ENCODE measurements around the gene L3MBTL3. TPM values are rescaled to one million over a fixed set of nuclear protein-coding genes. Genes with fewer than 3 reads are reported as not detected.

The L3MBTL3 gene
- total RNA-seq, 1 experiment from 2014 or later = 4.7 TPM

DNA sequence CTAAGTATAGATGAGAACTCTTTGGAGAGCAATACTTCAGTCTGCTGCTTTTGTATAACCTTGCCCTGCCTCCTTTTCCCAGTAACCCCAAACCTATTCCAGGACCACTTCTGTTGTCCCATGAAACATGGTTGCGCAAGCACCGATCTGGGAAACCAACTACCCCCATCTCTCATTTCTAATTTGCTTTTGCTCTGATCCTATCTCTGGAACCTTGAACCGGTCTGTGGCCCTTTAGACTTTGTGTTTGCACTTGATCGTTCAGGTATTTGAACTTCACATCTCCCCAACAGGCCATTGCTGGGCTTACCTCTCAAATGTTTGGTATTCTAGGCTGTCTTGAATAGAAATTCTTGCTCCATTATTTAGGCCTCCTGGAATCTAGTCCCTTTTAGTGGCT, 25.0 kb downstream of the L3MBTL3 start:
- H3K14ac ChIP-seq (ENCODE audit: insufficient read depth, low read length) = no peak overlapping the region
- no peaks in the 10 kb centered on the region; a peak in 1 of 7 replicates for H3K36me3 Mint-ChIP-seq (ENCODE audit: insufficient read depth in 1 of 3, low read depth in 3 of 3)
- H3K79me2 ChIP-seq (ENCODE audit: insufficient read depth, low read length) = no peaks in the 10 kb centered on the region
- TF ChIP-seq, protein P1, sequence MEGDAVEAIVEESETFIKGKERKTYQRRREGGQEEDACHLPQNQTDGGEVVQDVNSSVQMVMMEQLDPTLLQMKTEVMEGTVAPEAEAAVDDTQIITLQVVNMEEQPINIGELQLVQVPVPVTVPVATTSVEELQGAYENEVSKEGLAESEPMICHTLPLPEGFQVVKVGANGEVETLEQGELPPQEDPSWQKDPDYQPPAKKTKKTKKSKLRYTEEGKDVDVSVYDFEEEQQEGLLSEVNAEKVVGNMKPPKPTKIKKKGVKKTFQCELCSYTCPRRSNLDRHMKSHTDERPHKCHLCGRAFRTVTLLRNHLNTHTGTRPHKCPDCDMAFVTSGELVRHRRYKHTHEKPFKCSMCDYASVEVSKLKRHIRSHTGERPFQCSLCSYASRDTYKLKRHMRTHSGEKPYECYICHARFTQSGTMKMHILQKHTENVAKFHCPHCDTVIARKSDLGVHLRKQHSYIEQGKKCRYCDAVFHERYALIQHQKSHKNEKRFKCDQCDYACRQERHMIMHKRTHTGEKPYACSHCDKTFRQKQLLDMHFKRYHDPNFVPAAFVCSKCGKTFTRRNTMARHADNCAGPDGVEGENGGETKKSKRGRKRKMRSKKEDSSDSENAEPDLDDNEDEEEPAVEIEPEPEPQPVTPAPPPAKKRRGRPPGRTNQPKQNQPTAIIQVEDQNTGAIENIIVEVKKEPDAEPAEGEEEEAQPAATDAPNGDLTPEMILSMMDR (conservative IDR thresholded peaks at IDR 0.05) = no peak
- peaks cover 15 to 17% of the 10 kb centered on the region in 2 experiments for H3K4me1 Mint-ChIP-seq
- H3K4ac ChIP-seq (ENCODE audit: low read depth, low read length) = no peak overlapping the region
- H3K27ac ChIP-seq (ENCODE audit: insufficient read length, low read depth, low read length) = no peak overlapping the region
- no peak overlapping the region for H4K5ac ChIP-seq (ENCODE audit: insufficient read length, low read depth, low read length)
- no peaks in the 10 kb centered on the region for H3K79me1 ChIP-seq (ENCODE audit: insufficient read depth, low read depth, low read length, poor library complexity, severe bottlenecking)
- no peaks in the 10 kb centered on the region for H3K27me3 Mint-ChIP-seq (ENCODE audit: low read depth)
- H3K18ac ChIP-seq (ENCODE audit: insufficient read length, low read depth, low read length) = no peak overlapping the region
- H3K4me3 Mint-ChIP-seq = no peak overlapping the region
- no peaks in the 10 kb centered on the region for H3K9me3 ChIP-seq (ENCODE audit: control insufficient read depth, low read depth, low read length)
- no peaks in the 10 kb centered on the region for H3K9me3 Mint-ChIP-seq
- no peak for DNase-seq
- no peak overlapping the region for H3K56ac ChIP-seq (ENCODE audit: insufficient read length, low read depth, low read length)
- no peak overlapping the region for H3K23ac ChIP-seq (ENCODE audit: insufficient read length, low read depth, low read length)
- no peak overlapping the region for H3K9ac ChIP-seq (ENCODE audit: extremely low read depth, insufficient read length, low read length)
- no peak overlapping the region for H2BK15ac ChIP-seq (ENCODE audit: low read depth, low read length)
- H2BK12ac ChIP-seq (ENCODE audit: insufficient read length, low read depth, low read length) = no peak overlapping the region
- H4K8ac ChIP-seq (replicated peaks; ENCODE audit: insufficient read length, low read depth, low read length) = no peak overlapping the region
- no peak overlapping the region for H2BK120ac ChIP-seq (ENCODE audit: low read depth, low read length, poor library complexity, severe bottlenecking)
- no peak overlapping the region for H3T11ph ChIP-seq (ENCODE audit: low read length)
- no peak overlapping the region for H2BK20ac ChIP-seq (ENCODE audit: low read depth, low read length, poor library complexity, severe bottlenecking)
- no peaks in the 10 kb centered on the region for H3K27me3 ChIP-seq (ENCODE audit: insufficient read depth, low read length)
- no CpG with 5 or more reads among the region's 4 CpGs for WGBS (ENCODE audit: extremely low coverage, insufficient read length, low lambda C conversion rate)
- no peak overlapping the region for H4K91ac ChIP-seq (ENCODE audit: insufficient read length, low read depth, low read length)
- no peak overlapping the region for H3K4me2 ChIP-seq (ENCODE audit: insufficient read depth, insufficient read length, low read length)
- H2AFZ ChIP-seq (ENCODE audit: low read length) = no peak overlapping the region
- H4K20me1 ChIP-seq (ENCODE audit: control insufficient read depth, insufficient read depth, insufficient read length) = no peaks in the 10 kb centered on the region
- no peaks in the 10 kb centered on the region for H3K23me2 ChIP-seq (ENCODE audit: insufficient read length, low read depth, low read length, poor library complexity, severe bottlenecking)
- H2BK5ac ChIP-seq (ENCODE audit: insufficient read length, low read length) = no peak overlapping the region
- no peak overlapping the region for H2AK5ac ChIP-seq (ENCODE audit: insufficient read length, low read length)
- H3K4me1 ChIP-seq (ENCODE audit: insufficient read depth, low read length) = peaks cover 2% of the 10 kb centered on the region; the same call in 1 of the 2 replicates
- peak overlapping the region in 1 of 3 experiments; percentile 30; a peak in 1 of 7 replicates for H3K27ac Mint-ChIP-seq
